ENCODE data around the gene DDX23.
"Not testable (repeated sequence)": the region's sequence is repeated elsewhere in the genome, so short reads cannot be mapped to it uniquely, and the experiment has no call there.

Gene DDX23

GRCh38 chr12:48851883-48852733 is at the start of gene DDX23:
Gene DDX23 (minus strand): TSS chr12:48852163. CDS start chr12:48845782, 6,381 bp downstream.
- DNase-seq (ENCODE audit: low read depth, low spot score): peak; percentile 92

DNA sequence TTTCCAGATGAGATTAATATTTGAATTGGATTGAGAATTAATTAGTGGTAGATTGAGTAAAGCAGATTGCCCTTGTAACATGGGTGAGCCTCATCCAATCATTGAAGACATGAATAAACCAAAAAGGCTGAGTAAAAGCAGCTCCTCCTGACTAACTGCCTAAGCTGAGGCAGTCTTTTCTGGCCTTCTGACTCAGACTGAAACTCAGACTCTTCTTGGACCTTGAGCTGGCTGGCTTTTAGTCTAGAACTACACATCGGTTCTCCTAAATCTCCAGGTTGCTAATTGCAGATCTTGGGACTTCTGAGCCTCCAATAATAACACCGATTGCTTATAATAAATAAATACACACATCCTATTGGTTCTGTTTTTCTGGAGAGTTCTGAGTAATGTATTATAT is 49.3 kb upstream of the DDX23 start:
- no peak for DNase-seq (ENCODE audit: low read depth, low spot score)

DNA sequence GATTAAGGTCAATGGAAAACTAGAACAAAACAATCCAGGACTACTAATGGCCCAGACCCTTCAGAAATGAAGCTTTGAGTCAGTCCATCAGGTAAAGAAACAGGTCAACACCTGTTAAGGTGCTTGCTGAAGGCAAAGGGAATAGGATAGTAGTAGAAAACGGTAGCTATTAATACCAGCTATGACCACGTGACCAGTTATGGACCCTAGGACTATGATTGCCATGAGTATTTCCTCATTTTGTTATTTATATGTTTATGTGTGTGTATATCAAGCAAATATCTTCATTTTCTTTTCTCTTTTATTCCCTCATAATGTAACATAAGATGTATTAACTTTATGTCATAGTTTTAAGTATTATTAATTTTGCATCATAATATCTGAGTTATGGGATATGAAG is 47.7 kb upstream of the DDX23 start:
- DNase-seq (ENCODE audit: low read depth, low spot score): no peak

- no peak for DNase-seq (ENCODE audit: low read depth, low spot score)
Observed at GRCh38 chr12:48894271-48894670, 42.3 kb upstream of the DDX23 start.

DNA sequence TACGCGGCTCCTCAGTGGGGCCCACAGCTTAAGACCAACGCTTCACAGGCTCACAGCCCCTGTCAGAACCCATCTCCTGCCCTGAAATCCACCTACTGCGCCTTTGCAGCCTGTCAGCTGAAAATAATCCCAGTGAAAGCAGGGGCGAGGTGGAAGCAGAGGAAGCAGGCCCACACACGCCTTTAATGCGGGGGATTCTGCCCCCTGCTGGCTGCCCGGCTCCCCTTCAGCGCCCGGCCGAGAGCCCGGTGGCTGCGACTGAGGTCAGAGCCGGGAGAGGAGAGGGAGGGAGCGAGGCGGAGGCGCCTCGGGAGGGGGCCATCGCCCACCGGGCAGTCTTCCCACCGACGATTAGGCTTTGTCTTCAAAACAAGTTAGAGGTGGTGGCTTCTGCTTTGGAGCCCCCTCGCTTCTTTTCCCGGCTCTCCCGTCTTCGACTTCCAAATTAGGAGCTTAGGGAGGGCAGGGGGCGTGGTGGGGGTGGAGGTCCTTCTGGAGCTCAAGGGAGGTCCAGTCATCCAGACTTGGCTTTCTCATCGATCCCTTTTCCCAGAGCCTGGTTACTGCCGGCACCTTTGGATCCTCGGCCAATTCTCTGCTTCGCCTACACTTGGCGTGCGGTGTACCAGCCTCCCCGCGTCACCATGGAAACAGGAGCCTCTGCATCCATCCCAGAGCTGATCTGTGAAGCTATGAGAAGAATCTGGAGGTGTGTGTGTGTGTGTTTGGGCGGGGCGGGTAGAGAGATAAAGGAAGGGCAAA is 38.9 kb upstream of the DDX23 start:
- DNase-seq (ENCODE audit: low read depth, low spot score): peak; percentile 29

DNA sequence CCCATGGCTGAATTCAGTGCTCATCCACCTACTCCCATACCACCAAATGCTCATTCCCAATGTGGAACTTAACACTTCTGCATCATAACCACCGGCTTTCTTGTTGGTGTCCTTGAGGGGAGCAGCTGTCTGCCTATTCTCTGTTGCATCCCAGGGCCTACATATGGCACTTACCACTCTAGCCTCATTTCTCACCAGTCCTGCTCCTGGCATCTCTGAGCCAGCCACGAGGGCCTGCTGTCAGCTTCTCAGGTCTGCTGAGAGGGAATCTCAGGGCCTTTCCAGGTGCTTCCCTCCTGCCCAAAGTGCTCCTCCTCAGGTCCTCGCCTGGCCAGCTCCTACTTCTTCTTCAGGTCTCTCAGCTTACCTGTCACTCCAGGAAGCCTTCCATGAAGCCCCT is 37.7 kb upstream of the DDX23 start:
- no peak for DNase-seq (ENCODE audit: low read depth, low spot score)

DNA sequence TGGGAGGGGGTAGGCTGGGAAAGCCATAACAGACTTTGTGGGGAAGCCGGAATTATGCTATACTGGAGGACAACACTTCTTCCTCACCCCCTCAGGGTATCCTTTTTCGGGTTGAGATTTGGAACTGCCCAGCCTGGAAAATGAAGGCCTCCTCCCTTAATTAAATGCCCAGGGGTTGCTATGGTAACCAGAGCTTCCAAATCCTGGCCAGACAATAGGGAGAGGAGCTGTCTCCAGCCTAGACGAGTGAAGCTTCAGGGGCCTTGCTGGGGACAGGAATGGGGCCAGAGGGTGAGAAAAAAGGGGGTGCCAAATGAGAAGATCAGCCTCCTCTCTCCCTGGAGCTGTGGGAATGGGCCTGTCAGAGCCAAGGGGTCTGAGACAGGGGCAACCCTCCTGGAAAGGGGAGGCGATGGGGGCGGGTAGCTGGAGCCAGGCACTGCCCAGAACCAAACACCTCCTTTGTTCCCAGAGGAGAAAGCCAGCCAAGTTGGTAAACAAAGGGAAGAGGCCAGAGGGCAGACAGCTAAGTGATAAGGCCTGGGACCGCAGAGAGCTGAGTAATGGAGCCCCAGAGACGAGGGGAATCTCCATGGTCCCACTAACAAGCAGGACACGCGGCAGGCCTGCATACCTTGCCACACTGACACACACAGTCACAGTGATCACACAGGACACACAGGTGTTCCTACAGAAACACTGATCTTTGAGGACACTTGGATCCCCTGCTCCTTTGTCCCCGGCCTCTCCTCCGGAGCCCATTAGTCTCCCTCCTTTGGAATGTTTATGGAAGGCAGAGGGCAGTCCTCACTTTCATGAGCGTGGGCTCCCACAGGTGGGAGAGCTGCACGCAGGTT is 31.6 kb upstream of the DDX23 start:
- no peak for DNase-seq (ENCODE audit: low read depth, low spot score)

DNA sequence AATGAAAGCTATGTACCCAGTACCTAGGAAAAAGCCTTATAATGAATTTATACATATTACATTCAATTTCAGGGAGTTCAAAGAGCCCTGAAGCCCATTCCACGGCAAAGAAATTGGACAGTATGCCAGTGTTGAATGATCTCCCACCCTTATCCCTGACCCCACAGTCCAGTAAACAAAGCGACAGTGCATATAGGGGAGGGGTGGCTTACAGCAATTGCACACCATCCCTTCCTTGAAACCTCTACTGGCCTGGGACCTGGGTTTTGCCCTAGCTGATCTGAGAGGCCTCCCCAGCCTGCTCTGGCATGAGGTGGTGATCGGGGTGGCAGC is 31.0 kb upstream of the DDX23 start:
- DNase-seq (ENCODE audit: low read depth, low spot score): no peak

GRCh38 chr12:48882315-48882687 is 30.3 kb upstream of the DDX23 start:
- DNase-seq (ENCODE audit: low read depth, low spot score): no peak

DNA sequence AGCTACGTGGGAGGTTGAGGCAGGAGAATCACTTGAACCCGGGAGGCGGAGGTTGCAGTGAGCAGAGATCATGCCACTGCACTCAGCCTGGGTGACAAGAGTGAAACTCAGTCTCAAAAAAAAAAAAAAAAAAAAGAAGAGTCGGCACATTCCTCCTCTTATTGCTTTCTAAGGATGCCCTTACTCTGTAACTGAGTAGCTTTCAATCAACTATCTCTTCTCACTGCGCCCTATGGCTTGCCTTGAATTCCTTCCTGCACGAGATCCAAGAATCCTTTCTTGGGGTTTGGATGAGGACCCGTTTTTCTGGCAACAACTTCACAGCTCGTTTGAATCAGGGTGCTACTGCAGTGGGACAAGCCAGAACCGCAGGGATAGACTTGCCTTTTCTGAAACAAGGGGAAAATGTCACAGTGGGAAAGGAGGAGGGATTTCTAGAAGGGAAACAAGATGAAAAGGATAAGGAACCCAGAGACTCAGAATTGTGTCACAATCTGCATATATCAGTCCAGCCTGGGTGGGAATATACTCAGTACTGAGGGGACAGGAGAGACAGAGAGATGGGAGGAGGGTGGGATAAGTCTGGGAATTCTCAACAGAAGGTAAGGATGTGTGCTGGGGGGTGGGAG is 29.8 kb upstream of the DDX23 start:
- no peak for DNase-seq (ENCODE audit: low read depth, low spot score)

- DNase-seq (ENCODE audit: low read depth, low spot score): no peak
Observed at GRCh38 chr12:48880647-48881046, 28.7 kb upstream of the DDX23 start.

DNA sequence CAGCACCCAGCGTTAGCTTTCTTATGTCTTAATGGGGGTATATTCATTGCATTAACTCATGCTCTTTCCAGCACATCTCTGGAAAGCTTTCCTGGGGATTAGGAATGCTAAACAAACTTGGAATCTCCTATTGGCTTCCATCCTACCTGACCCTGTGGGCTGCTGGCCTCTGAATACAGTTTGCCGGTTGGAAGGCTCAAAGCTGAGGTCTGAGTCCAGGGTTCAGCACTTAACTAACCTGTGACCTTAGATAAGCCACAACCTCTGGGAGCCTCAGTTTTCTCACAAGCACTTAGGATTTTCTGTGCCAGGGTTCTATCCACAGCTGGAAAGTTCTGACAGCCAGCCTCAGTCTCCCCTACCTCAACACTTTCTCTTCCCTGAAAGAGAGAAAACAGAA is 26.6 kb upstream of the DDX23 start:
- DNase-seq (ENCODE audit: low read depth, low spot score): no peak

DNA sequence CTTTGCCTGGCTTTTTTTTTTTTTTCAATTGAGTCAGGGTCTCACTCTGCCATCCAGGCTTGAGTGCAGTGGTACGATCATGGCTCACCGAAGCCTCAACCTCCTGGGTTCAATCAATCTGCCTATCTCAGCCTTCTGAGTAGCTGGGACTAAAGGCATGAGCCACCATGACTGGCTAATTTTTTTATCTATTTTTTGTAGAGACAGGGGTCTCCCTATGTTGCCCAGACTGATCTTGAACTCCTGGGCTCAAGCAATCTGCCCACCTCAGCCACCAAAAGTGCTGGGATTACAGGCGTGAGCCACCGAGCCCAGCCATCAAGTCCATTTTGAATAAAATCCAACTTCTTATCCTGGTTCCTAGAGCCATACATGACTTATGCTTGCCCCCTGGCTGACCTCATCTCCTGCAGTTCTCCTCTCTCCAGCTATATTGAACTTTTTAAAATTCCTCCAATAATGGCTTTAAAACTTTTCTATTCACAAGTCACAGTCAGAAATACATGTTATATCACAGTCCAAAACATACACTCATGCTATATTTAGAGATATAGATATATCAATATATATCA is 24.1 kb upstream of the DDX23 start:
- no peak for DNase-seq (ENCODE audit: low read depth, low spot score)

GRCh38 chr12:48873534-48873933 is 21.6 kb upstream of the DDX23 start:
- DNase-seq (ENCODE audit: low read depth, low spot score): not testable (repeated sequence)

GRCh38 chr12:48873096-48873495 is 21.1 kb upstream of the DDX23 start:
- no peak for DNase-seq (ENCODE audit: low read depth, low spot score)

DNA sequence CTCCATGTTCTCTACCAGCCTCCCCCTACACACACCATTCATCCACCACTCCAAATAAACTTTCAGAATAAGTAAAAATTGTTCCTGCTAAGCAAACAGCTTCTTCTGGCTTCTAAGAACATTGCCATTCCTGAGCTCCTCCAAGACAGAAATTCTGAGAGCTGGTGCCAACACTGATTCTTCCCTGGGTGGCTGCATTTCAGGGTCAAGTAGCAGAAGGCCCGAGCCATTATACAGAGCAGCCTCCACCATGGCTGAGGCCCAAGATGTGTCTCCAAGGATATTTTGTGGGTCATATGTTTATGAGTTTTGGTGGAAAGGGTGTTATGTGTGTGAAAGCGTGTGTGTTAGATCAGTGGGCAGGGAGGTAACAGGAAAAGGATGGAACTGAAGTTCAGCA is 17.2 kb upstream of the DDX23 start:
- DNase-seq (ENCODE audit: low read depth, low spot score): no peak

GRCh38 chr12:48868451-48868850 is 16.5 kb upstream of the DDX23 start:
- no peak for DNase-seq (ENCODE audit: low read depth, low spot score)

DNA sequence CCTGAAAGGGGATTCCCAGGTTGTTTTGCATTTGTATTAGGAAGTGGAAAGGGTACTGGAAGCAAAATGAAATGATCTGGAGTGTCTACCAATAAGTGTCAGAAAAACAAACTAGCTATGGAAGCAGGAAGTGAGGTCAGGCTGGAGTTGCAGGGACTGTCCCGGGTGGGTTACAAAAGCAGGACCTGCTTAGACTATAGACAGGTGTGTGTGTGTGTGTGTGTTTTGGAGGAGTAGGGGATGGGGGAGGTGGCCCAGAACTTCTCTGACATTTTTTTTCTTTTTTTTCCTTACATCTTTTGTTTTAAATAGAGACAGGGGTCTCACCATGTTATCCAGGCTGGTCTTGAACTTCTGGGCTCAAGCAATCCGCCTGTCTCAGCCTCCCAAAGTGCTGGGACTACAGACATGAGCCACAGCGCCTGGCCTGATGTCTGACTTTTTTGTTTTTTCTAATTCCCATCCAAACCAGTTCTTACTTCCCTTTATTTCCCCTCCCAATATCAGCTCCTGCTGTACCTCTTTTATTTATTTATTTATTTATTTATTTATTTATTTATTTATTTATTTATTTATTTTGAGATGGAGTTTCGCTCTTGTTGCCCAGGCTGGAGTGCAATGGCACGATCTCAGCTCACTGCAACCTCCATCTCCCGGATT is 14.2 kb upstream of the DDX23 start:
- DNase-seq (ENCODE audit: low read depth, low spot score): no peak

- DNase-seq (ENCODE audit: low read depth, low spot score): peak; percentile 72
Observed at GRCh38 chr12:48865281-48866051, 13.5 kb upstream of the DDX23 start, which contains the start of gene RND1. Gene RND1 (minus strand): TSS chr12:48865870. CDS start chr12:48865767, 103 bp downstream.

DNA sequence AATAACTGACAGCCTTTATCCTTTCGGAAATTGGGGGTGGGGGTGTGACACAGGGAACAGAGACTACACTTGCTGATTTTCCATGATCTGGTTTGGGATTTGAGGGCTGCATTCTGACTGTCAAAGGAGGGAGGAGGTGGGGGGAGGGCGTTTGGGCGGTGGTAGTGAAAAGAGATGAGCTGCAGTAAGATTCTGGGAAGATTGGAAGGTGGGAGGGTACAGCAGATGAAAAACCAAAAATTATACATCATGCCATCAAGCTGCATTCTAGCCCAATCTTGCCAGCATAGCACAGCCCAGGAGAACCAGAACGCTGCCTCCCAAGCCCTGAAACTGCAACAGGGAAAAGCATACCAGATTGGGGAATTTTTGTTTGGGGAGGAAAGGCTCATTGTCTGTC is 11.3 kb upstream of the DDX23 start:
- DNase-seq (ENCODE audit: low read depth, low spot score): no peak
